Raji (cell line): ENCODE results near the gene CLEC4E.
"Not testable (repeated sequence)": the region's sequence is repeated elsewhere in the genome, so short reads cannot be mapped to it uniquely, and the experiment has no call there.

Experiments
- POLR2A ChIP-seq: IDR thresholded peaks from 2 replicates; pipeline ENCODE4 v1.6.1; 2011; ENCODE audit warnings: low read depth, low read length, control low read depth; ENCODE audit not compliant: insufficient read depth

Gene CLEC4E

GRCh38 chr12:8540831-8541230 lies at the start of gene CLEC4E:
Gene CLEC4E (minus strand): TSS chr12:8540905. CDS start chr12:8540797, 108 bp downstream.
- not testable (repeated sequence) for TF ChIP-seq POLR2A

- no peak for TF ChIP-seq POLR2A
Observed at GRCh38 chr12:8589679-8590078, 49.0 kb upstream of the CLEC4E start.

- TF ChIP-seq POLR2A, result no peak
Observed at GRCh38 chr12:8584004-8584403, 43.3 kb upstream of the CLEC4E start.

- TF ChIP-seq POLR2A, result no peak
Observed at GRCh38 chr12:8581098-8581784, 40.5 kb upstream of the CLEC4E start.

GRCh38 chr12:8577879-8578278 lies 37.2 kb upstream of the CLEC4E start:
- no peak for TF ChIP-seq POLR2A

- no peak for TF ChIP-seq POLR2A
Observed at GRCh38 chr12:8572507-8572906, 31.8 kb upstream of the CLEC4E start.

GRCh38 chr12:8566525-8566924 lies 25.8 kb upstream of the CLEC4E start:
- TF ChIP-seq POLR2A, result no peak

GRCh38 chr12:8564656-8565055 lies 24.0 kb upstream of the CLEC4E start:
- TF ChIP-seq POLR2A, result no peak

GRCh38 chr12:8563356-8563755 lies 22.7 kb upstream of the CLEC4E start:
- TF ChIP-seq POLR2A, result no peak

- no peak for TF ChIP-seq POLR2A
Observed at GRCh38 chr12:8562310-8562709, 21.6 kb upstream of the CLEC4E start.

GRCh38 chr12:8561011-8561410 lies 20.3 kb upstream of the CLEC4E start:
- TF ChIP-seq POLR2A, result no peak

GRCh38 chr12:8559676-8560075 lies 19.0 kb upstream of the CLEC4E start:
- no peak for TF ChIP-seq POLR2A

GRCh38 chr12:8556531-8557097 lies 15.9 kb upstream of the CLEC4E start:
- no peak for TF ChIP-seq POLR2A

GRCh38 chr12:8554451-8555195 lies 13.9 kb upstream of the CLEC4E start:
- TF ChIP-seq POLR2A, result no peak

GRCh38 chr12:8553088-8553627 lies 12.5 kb upstream of the CLEC4E start:
- TF ChIP-seq POLR2A, result no peak

GRCh38 chr12:8549381-8549780 lies 8.7 kb upstream of the CLEC4E start:
- TF ChIP-seq POLR2A, result no peak
